H1 (cell line): ENCODE measurements around the gene NUTM1. TPM values are rescaled to one million over a fixed set of nuclear protein-coding genes. Genes with fewer than 3 reads are reported as not detected.

Experiments
- CTCF ChIA-PET: fragments of 300-600 bp; sonication (Branson Sonifier 250); formaldehyde crosslinking; loops from one replicate; lab custom pipeline; 2021; ENCODE audit not compliant: partially characterized antibody; lab: Charles Lee
- POLR2A ChIA-PET: fragments of 300-600 bp; sonication (Branson Sonifier 250); formaldehyde crosslinking; loops from one replicate; lab custom pipeline; 2021; ENCODE audit warnings: inconsistent platforms; ENCODE audit not compliant: partially characterized antibody; lab: Charles Lee
- DNase-seq, 2 experiments: peaks; one replicate each; pipeline versions ENCODE4 v3.0.0 to v3.0.0-alpha.2; 2010 to 2022; ENCODE audit warnings: low spot score in 2 of 2, low read depth in 1 of 2, mixed read lengths in 1 of 2
- FAIRE-seq: peaks from 2 replicates; lab custom pipeline; 2011; peaks lifted over from hg19 to GRCh38; lab: Jason Lieb, UNC
- H2AFZ ChIP-seq: 2 replicates; pipeline ENCODE4 v1.8.1; 2012; ENCODE audit warnings: low read length, inconsistent platforms
- H2AK5ac ChIP-seq: 2 replicates; pipeline ENCODE4 v1.6.1; 2013; ENCODE audit warnings: low read depth, low read length
- H2BK120ac ChIP-seq: replicated peaks from 2 replicates; pipeline ENCODE3; 2013; ENCODE audit warnings: low read depth, low read length, inconsistent platforms
- H2BK12ac ChIP-seq: 2 replicates; pipeline ENCODE4 v1.6.1; 2013; ENCODE audit warnings: low read depth, low read length
- H2BK15ac ChIP-seq: 2 replicates; pipeline ENCODE4 v1.6.1; 2013; ENCODE audit warnings: low read length
- H2BK20ac ChIP-seq: 2 replicates; pipeline ENCODE4 v1.6.1; 2013; ENCODE audit warnings: low read length
- H2BK5ac ChIP-seq: 2 replicates; pipeline ENCODE4 v1.6.1; 2013; ENCODE audit warnings: low read depth, low read length
- H3K14ac ChIP-seq: 2 replicates; pipeline ENCODE4 v1.6.1; 2013; ENCODE audit warnings: inconsistent platforms; ENCODE audit not compliant: insufficient read length
- H3K18ac ChIP-seq: 2 replicates; pipeline ENCODE4 v1.6.1; 2013; ENCODE audit warnings: low read length; ENCODE audit errors: extremely low read depth
- H3K23ac ChIP-seq: 2 replicates; pipeline ENCODE4 v1.6.1; 2013; ENCODE audit warnings: inconsistent platforms; ENCODE audit not compliant: insufficient read length
- H3K23me2 ChIP-seq: 2 replicates; pipeline ENCODE4 v1.6.1; 2013; ENCODE audit warnings: low read depth, low read length
- H3K27ac ChIP-seq: 2 replicates; pipeline ENCODE4 v1.6.1; 2011; ENCODE audit warnings: low read depth, low read length, inconsistent platforms
- H3K27me3 ChIP-seq, 4 experiments: replicated peaks in 1 of 4; 1 replicate in 1 of 4; 2 replicates in 3 of 4; pipeline versions ENCODE4 v1.6.1 to v1.8.1; 2011 to 2013; ENCODE audit warnings: low read length in 3 of 4, mild to moderate bottlenecking in 3 of 4, inconsistent platforms in 2 of 4, mixed read lengths in 2 of 4, moderate library complexity in 1 of 4; ENCODE audit not compliant: control insufficient read depth in 3 of 4, insufficient read depth in 3 of 4; ENCODE audit errors: extremely low read depth in 1 of 4
- H3K36me3 ChIP-seq, 4 experiments: 2 replicates each; pipeline versions ENCODE4 v1.6.1 to v1.8.1; 2011 to 2013; ENCODE audit warnings: mild to moderate bottlenecking in 4 of 4, low read length in 3 of 4, moderate library complexity in 2 of 4, control low read depth in 1 of 4, inconsistent platforms in 1 of 4; ENCODE audit not compliant: insufficient read depth in 4 of 4, control insufficient read depth in 2 of 4
- H3K4ac ChIP-seq: replicated peaks from 2 replicates; pipeline ENCODE3; 2013; ENCODE audit warnings: low read length, low read depth, mixed read lengths, inconsistent platforms; ENCODE audit not compliant: insufficient read length
- H3K4me1 ChIP-seq, 4 experiments: replicated peaks in 1 of 4; 1 replicate in 1 of 4; 2 replicates in 3 of 4; pipeline versions ENCODE4 v1.6.1 to v1.8.1; 2011 to 2013; ENCODE audit warnings: low read length in 3 of 4, inconsistent platforms in 2 of 4, mixed read lengths in 1 of 4; ENCODE audit not compliant: insufficient read depth in 4 of 4, control insufficient read depth in 3 of 4
- H3K4me2 ChIP-seq, 2 experiments: 2 replicates each; pipeline versions ENCODE4 v1.6.1 to v1.8.1; 2011 to 2013; ENCODE audit warnings: low read depth in 2 of 2, low read length in 2 of 2, control low read depth in 1 of 2, inconsistent platforms in 1 of 2, mild to moderate bottlenecking in 1 of 2; ENCODE audit not compliant: insufficient read depth in 1 of 2
- H3K4me3 ChIP-seq, 4 experiments: fragments of 200-600, 300-600 bp in 1 of 4; sonication (generic), shearing (Covaris generic), sonication (Bioruptor Twin) in 1 of 4; 2 replicates each; pipeline versions ENCODE4 v1.5.1 to v1.8.1; 2011 to 2016; ENCODE audit warnings: low read length in 4 of 4, low read depth in 3 of 4, control low read depth in 2 of 4, inconsistent platforms in 2 of 4, mild to moderate bottlenecking in 2 of 4, mixed read lengths in 1 of 4, moderate library complexity in 1 of 4; ENCODE audit not compliant: insufficient read depth in 2 of 4; ENCODE audit errors: extremely low read depth in 1 of 4
- H3K56ac ChIP-seq: replicated peaks from 2 replicates; pipeline ENCODE3; 2013; ENCODE audit warnings: low read depth, mild to moderate bottlenecking, mixed read lengths, low read length, inconsistent platforms; ENCODE audit not compliant: insufficient read length
- H3K79me1 ChIP-seq: 2 replicates; pipeline ENCODE4 v1.6.1; 2013; ENCODE audit warnings: low read depth, low read length, control low read depth
- H3K79me2 ChIP-seq, 2 experiments: 2 replicates each; pipeline versions ENCODE4 v1.6.1 to v1.8.1; 2012 to 2013; ENCODE audit warnings: low read length in 2 of 2, mild to moderate bottlenecking in 2 of 2, inconsistent platforms in 1 of 2; ENCODE audit not compliant: insufficient read depth in 2 of 2, control insufficient read depth in 1 of 2
- H3K9ac ChIP-seq, 4 experiments: replicated peaks in 1 of 4; 1 replicate in 1 of 4; 2 replicates in 3 of 4; pipeline versions ENCODE4 v1.6.1 to v1.8.1; 2011 to 2013; ENCODE audit warnings: low read depth in 3 of 4, low read length in 3 of 4, control low read depth in 2 of 4, mild to moderate bottlenecking in 2 of 4, moderate library complexity in 2 of 4, inconsistent platforms in 1 of 4; ENCODE audit errors: extremely low read depth in 1 of 4
- H3K9me3 ChIP-seq, 2 experiments: 2 replicates each; pipeline versions ENCODE4 v1.6.1 to v1.8.1; 2012 to 2013; ENCODE audit warnings: mild to moderate bottlenecking in 2 of 2, moderate library complexity in 2 of 2, control low read depth in 1 of 2, inconsistent platforms in 1 of 2, low read depth in 1 of 2, low read length in 1 of 2, mixed read lengths in 1 of 2; ENCODE audit not compliant: insufficient read depth in 2 of 2
- H4K20me1 ChIP-seq, 2 experiments: replicated peaks in 1 of 2; 2 replicates each; pipeline versions ENCODE3 to v1.8.1; 2011 to 2013; ENCODE audit warnings: inconsistent platforms in 2 of 2, low read length in 2 of 2, mild to moderate bottlenecking in 1 of 2; ENCODE audit not compliant: insufficient read depth in 2 of 2, control insufficient read depth in 1 of 2
- H4K5ac ChIP-seq: 2 replicates; pipeline ENCODE4 v1.6.1; 2013; ENCODE audit warnings: low read length, low read depth, mixed read lengths, inconsistent platforms; ENCODE audit not compliant: insufficient read length
- H4K8ac ChIP-seq: 2 replicates; pipeline ENCODE4 v1.8.0; 2013; ENCODE audit warnings: mild to moderate bottlenecking, moderate library complexity, low read length, inconsistent platforms; ENCODE audit not compliant: insufficient read depth; ENCODE audit errors: extremely low read depth
- H4K91ac ChIP-seq: replicated peaks from 2 replicates; pipeline ENCODE3; 2013; ENCODE audit warnings: low read length, mixed read lengths, inconsistent platforms; ENCODE audit not compliant: insufficient read length
- CHD2 ChIP-seq: IDR thresholded peaks from 2 replicates; pipeline ENCODE4 v1.6.1; 2012; ENCODE audit warnings: low read length, improper control_type of control experiment
- POU5F1 ChIP-seq: IDR thresholded peaks from 2 replicates; pipeline ENCODE4 v1.6.1; 2011; ENCODE audit warnings: low read depth, mild to moderate bottlenecking, low read length, moderate library complexity
- WGBS, 2 experiments: shearing (Covaris generic) in 1 of 2; methylation state at CpG; one replicate each; pipeline versions ENCODE4 v1.1.6 to v1.1.7; 2013 to 2015; ENCODE audit warnings: low lambda C conversion rate in 2 of 2, mixed read lengths in 2 of 2, inconsistent platforms in 1 of 2, low coverage in 1 of 2, missing lambda C conversion rate in 1 of 2; ENCODE audit not compliant: insufficient replicate concordance in 2 of 2, insufficient coverage in 1 of 2, insufficient read length in 1 of 2; ENCODE audit errors: extremely low coverage in 1 of 2, missing lambda C conversion rate in 1 of 2; 5-methylcytosine and 5-hydroxymethylcytosine counted together
- polyA plus RNA-seq, 7 experiments: library from polyadenylated mRNA; depleted of rRNA in 3 of 7; stranded (reverse) in 5 of 7; unstranded in 2 of 7; fragments of >200 nt in 5 of 7; fragments of 200-250 nt in 2 of 7; gene quantifications; 1 replicate in 5 of 7; 2 replicates in 1 of 7; 4 replicates in 1 of 7; pipeline versions ENCODE4 v1.2.1 to v1.2.3, GENCODE V29; 2011 to 2013; ENCODE audit warnings: missing spikeins in 2 of 7, mixed read lengths in 2 of 7
- total RNA-seq: library from RNA; stranded (reverse); fragmentation: NEBNext Ultra II Directional; extraction: Animal tissue kit (Norgen Biotek cat#: 25700); gene quantifications from 2 replicates; pipeline ENCODE4 v1.2.1, GENCODE V29; 2021

NUTM1 gene
- total and polyA plus RNA-seq, 2 of the 8 experiments (the other 6 are each of a cell fraction or from before 2014, with no cell fraction given): 0.39 to 0.60 TPM

- ChIA-PET CTCF (interaction anchor here (0.9 to 2.6 kb wide), 6 partner anchors 10 to 246 kb away, joined by 3 to 9 read pairs (median 4); partner anchors contain the start of genes LPCAT4, NOP10 and NUTM1), POLR2A (interaction anchor here (1.0 to 3.6 kb wide), 4 partner anchors 10 to 18 kb away, joined by 3 to 18 read pairs (median 7); partner anchors contain the start of genes LPCAT4, NOP10 and NUTM1)
- Histone ChIP-seq H2BK20ac (no peak overlapping the region), H3K4me3 (no peak overlapping the region), H3K9ac (no peak overlapping the region), H2BK5ac (no peak overlapping the region), H4K91ac (no peak overlapping the region), H3K56ac (no peak overlapping the region), H3K79me2 (no peaks in the 10 kb centered on the region), H4K8ac (no peak overlapping the region), H4K5ac (no peak overlapping the region), H2AFZ (no peak overlapping the region), H3K27ac (no peak overlapping the region), H3K9me3 (no peaks in the 10 kb centered on the region), H3K79me1 (no peaks in the 10 kb centered on the region), H3K4ac (no peak overlapping the region), H2AK5ac (no peak overlapping the region), H3K23me2 (no peaks in the 10 kb centered on the region), H3K18ac (no peak overlapping the region), H3K4me2 (no peak overlapping the region), H3K23ac (no peak overlapping the region), H2BK120ac (no peak overlapping the region), H2BK15ac (no peak overlapping the region), H3K14ac (no peak overlapping the region), H2BK12ac (no peak overlapping the region), H3K36me3 (peaks cover 7 to 33% (median 23%) of the 10 kb centered on the region in 4 experiments), H4K20me1 (peaks cover 0 to 6% of the 10 kb centered on the region in 2 experiments), H3K27me3 (no peaks in the 10 kb centered on the region), H3K4me1 (peaks cover 2 to 8% (median 5%) of the 10 kb centered on the region in 4 experiments; a peak in 5 of 7 replicates)
- TF ChIP-seq CHD2: no peak
- no peak for TF ChIP-seq POU5F1
- FAIRE-seq (no peak), DNase-seq (no peak)
- WGBS, 2 experiments: 88% methylated on average over 9 of the region's 9 CpGs; no CpG with 5 or more reads in 1 of the 2 experiments
These were observed 12.1 kb downstream of the NUTM1 start for GRCh38 chr15:34355241-34355640.
